Measurements from ENCODE around the gene TMC8. TPM values are rescaled to one million over a fixed set of nuclear protein-coding genes. Genes with fewer than 3 reads are reported as not detected.
"Not testable (repeated sequence)": the region's sequence is repeated elsewhere in the genome, so short reads cannot be mapped to it uniquely, and the experiment has no call there.

Gene TMC8
- total RNA-seq, 1 donor from 2014 or later, result under 0.01 TPM

DNA sequence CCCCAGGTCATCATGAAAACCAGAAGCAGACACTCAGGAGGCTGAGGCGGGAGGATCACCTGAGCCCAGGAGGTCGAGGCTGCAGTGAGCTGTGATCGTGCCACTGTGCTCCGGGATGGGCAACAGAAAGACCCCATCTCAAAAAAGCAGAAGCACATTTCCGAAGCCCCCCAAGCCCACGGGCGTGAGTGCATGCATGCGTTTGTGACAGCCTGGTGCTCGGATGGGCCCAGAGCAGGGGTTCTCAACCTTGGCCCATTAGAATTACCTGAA is 21.1 kb upstream of the TMC8 start:
- no peak for DNase-seq (ENCODE audit: low read depth, low spot score)

DNA sequence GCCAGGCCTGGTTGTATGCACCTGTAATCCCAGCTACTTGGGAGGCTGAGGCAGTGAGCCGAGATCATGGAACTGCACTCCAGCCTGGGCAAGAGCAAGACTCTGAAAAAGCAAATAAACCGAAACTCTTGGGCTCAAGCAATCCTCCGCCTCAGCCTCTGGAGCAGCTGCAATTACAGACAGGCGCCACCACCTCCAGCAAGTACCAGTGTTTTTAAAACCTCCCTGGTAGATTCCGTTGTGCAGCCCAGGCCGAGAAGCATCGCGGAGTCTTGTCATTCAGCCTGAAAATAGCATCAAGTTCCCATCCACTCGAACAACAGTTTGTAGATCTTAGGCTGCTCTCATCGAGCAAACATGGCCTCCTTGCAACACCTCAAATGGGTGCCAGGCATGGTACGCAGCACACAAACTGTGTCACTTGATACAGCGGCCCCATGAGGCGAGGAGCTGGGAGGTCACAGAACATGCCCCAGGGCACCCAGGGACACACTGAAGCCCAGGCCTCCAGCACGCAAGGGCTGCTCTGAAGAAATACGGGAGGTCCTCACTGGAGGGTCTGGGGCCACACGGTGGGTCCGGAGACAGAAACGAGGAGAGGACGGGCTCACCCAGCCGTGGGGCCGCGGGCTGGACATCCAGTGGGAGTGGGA is 20.1 kb upstream of the TMC8 start:
- no peak for DNase-seq (ENCODE audit: low read depth, low spot score)

DNA sequence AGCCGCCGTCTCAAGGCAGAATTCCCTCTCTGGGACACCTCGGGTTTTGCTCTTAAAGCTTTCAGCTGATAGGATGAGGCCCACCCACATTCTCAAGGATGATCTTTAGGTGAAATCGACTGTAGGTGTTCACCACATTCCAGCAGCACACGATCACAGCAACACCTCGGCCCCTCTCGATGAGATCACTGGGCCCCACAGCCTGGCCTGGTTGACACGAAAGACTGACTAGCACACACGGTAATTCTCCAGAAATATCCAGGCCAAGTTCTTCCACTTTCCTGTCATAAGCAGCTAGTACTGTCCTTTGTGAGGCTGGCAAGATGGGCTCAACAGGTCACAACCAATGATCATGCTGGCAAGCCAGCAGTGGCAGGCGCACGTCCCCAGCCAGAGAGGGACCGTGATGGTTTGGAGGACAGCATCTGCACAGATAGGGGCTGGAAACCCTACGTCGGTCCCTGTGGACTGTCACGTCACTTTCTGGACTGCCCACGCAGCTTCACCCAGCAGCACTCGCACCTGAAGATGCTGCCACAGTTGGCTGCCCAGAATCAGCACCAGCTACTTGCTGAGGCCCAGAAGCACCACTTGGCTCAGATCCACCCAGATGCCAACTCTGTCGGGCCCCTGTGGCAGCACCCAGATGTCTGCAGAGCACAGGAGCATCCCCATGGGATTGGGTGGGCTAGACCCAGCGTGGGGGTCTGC is 19.4 kb upstream of the TMC8 start:
- no peak for DNase-seq (ENCODE audit: low read depth, low spot score)

DNA sequence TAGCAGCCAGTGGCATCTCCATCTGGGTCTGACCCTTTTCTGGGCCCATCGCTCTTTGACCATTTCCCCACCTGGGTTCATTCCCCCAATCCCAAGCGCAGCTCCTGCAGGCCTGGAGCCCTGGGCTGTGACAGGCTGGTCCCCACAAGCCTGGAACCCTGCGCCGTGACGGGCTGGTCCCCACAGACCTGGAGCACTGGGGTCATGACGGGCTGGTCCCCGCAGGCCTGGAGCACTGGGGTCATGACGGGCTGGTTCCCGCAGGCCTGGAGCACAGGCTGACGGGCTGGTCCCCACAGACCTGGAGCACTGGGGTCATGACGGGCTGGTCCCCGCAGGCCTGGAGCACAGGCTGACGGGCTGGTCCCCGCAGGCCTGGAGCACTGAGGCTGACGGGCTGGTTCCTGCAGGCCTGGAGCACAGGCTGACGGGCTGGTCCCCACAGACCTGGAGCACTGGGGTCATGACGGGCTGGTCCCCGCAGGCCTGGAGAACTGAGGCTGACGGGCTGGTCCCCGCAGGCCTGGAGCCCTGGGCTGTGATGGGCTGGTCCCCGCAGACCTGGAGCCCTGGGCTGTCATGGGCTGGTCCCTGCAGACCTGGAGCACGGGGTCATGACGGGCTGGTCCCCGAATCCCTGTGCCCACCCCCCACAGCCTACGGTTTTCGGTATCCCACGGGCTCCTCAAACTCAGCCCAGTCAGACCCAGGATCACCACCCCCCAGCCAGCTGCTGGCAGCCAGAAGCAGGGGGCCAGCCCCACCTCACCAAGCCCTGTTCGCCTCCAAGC is 18.6 kb upstream of the TMC8 start:
- DNase-seq (ENCODE audit: low read depth, low spot score), result no peak

DNA sequence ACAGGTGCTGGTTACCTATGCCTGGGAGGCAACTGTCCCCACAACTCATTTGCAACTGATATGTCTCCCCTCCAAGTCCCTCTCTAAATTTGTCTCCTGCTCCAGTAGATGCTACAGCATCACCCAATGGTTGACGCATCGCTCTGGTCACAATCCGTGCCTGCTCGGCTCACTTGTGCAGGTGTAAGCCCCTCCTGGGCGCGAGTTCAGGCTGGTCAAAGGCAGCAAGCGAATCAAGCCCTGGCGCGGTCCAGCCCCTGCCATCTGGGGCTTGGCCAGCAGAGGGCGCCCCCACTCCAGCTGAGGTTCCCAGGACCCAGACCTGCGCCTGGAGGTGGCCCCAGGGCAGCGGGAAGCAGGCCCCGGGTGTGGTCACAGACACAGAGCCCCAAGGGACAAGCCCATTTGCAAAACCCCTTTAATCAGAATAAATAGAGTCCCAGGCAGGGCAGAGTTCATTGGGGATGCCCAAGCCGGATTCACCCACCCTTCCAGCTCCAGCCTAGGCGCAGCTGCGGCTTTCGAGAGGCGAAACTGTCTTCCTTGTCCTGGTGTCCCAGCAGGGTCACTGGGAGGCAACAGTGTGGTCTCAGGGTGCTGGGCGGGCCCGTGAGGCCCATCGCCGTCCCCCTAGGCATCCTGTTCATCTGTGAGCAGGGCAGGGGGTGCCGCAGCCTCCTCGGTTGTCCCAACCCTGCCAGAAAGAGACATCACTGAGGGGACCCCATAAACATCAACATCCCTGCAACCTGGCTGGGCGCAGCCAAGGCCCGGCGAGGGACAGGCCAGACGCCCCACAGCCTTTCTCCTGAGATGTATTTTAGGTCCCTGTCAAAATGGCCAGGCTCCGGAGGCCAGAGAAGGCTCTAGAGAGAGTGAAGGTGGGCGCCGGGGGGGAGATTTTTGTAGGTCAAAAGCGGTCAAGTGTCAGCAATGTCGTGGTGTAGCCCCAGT is 17.8 kb upstream of the TMC8 start:
- no peak for DNase-seq (ENCODE audit: low read depth, low spot score)

DNA sequence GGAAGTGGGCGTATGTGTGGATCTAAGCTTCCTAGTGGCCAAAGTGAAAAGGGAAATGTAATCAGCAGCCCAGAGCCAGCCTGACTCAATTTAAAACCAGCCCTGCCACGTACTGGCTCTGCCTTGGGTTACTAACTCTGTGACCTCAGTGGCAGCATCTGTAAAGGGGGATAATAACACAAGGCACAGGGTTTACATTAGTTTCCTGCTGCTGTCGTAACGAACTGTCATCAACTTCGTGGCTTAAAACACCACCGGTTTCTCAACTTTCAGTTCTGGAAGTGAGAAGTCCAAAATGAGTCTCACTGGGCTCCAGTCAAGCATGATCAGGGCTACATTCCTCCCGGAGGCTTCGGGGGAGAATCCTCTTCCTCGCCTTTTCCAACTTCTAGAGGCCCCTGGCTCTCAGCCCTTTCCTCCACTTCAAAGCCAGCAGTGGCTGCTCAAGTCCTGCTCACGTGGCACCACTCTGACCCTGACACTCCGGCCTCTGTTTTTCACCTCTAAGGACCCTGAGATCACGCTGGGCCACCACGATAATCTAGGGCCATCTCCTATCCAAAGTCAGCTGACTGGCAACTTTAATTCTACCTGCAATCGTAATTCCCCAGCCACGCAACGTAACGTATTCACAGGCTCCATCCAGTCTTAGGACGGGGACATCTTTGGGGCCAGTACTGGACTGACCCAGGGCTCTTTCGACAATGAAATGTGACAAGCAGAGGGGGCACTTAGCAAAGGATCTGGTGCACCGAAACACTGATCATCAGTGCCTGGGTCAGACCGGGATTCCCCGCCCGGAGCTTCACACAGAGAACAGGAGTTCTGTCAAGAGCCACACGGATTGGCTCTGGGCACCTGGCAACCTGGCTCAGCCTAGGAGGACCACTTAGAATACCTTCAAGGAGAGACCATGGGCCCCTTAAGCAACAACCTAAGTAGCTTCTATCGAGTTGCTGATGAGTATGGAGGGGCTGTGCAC is 16.5 kb upstream of the TMC8 start:
- DNase-seq (ENCODE audit: low read depth, low spot score), result no peak

DNA sequence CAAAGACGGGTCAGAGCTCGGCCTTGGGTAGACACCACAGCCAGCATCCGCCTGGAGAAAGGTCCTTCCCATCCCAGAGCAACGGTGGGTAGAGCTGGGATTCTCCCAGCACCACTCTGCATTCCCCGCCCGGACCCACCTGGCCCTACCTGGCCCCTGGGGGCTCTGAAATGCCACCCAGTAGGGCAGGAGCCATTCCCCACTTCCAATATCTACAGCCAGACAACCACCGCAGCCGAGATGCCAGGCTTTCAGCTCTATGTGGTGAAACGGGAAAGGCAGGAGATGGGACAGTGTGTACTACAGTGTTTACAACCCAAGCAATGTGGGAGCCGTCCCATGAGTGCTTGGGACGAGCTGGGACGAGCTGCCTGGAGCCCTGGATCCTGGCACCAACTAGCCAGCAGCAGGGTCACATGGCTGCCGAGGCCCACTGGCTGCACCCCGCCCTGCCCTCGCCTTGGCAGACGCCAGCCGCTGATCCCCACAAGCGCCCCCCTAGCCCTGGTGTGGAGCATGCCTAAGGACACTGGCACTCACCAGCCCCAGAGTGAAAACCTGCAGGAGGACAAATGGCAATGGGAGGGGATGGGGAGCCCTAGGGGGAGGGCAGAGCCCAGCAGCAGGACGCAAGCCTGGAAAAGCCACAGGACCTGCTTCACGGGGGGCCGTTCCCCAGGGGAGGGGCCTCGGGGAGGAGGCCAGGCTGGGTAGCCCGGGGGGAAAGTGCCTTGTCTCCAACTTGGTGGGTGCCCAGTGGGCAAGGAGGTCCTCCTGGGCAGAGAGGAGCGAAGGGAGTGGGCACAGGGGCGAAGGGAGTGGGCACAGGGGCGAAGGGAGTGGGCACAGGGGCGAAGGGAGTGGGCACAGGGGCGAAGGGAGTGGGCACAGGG is 15.5 kb upstream of the TMC8 start:
- no peak for DNase-seq (ENCODE audit: low read depth, low spot score)

DNA sequence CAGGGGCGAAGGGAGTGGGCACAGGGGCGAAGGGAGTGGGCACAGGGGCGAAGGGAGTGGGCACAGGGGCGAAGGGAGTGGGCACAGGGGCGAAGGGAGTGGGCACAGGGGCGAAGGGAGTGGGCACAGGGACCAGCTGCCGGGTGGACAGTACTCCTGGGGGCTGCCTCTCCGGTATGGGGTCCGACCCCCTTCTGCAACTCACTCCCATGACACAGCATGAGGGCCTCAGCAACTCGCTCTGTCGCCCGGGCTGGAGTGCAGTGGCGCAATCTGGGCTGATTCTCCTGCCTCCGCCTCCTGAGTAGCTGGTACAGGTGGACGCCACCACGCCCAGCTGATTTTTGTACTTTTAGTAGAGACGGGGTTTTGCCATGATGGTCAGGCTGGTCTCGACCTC is 14.8 kb upstream of the TMC8 start:
- not testable (repeated sequence) for DNase-seq (ENCODE audit: low read depth, low spot score)

DNA sequence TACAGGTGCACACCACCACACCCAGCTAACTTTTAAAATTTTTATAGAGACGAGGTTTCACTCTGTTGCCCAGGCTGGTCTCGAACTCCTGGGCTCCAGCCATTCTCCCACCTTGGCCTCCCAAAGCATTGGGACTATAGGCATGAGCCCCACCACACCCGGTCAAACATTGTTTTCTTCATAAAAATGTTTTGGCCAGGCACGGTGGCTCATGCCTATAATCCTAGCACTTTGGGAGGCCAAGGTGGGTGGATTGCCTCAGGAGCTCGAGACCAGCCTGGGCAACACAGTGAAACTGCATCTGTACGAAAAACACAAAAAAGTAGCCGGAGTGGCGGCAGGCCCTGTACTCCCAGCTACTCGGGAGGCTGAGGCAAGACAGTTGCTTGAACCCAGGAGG is 14.2 kb upstream of the TMC8 start:
- DNase-seq (ENCODE audit: low read depth, low spot score), result no peak

DNA sequence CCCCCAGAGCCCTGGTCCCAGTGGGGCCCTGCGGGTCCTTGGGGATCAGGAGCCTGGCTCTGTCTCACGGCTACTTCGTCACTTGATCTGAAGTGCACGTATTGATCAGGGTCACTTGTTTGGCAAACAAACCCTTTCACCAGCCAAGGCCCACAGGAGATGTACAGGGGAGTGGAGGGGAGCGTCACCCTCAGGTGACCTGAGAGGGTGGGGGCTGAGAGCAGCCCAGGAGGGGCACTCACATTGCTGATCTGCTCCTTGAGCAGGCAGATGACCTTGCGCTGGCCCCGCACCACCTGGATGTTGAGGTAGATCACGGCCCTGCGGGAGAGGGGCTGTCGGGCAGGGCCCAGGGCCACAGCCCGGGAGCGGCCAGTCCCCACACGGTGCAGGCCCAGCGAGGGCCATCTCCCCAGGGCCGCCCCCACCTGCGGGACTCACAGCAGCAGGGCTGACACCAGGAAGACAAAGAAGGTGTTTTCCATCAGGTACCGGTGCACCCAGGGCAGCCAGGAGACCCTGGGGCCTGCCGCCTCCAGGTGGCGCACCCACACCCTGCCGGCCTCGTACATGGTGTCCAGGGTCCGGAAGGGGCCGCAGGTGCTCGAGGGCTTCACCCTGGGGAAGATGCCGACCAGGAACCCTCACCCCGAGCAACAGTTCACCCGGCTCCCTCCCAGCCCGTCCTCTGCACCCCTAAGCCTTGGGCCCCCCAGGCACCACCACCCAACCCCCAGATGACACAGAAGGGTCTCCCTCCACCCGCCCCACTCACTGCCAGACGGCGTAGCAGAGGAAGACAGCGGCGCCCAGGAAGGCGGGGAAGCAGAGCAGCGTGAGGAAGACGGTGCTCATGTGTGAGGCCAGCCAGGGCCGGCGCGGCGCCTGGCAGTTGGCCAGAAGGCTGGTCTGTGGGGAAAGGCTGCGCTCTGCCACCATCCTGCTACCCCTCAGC is 13.3 kb upstream of the TMC8 start:
- DNase-seq (ENCODE audit: low read depth, low spot score), result no peak

DNA sequence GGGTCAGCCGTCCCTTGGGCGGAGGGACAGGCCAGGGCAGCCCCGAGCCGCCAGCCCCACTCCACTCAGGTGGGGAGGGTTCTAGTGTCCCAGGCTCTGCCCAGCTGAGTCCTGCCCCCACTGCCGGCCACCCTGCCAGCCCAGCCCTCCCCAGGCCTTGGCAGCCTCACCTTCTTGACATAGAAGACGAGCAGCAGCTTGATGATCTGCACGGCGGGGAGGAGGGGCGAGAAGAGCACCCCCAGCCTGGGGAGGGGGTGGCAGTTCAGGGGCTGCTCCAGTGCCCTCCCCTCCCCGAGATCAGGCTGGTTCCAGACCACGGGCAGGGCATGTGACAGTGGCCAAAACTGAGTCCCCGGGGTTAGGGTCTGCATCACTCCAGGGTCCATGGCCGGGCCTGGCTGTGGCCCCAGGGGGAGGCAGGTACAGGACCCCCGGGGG is 11.8 kb upstream of the TMC8 start:
- no peak for DNase-seq (ENCODE audit: low read depth, low spot score)

DNA sequence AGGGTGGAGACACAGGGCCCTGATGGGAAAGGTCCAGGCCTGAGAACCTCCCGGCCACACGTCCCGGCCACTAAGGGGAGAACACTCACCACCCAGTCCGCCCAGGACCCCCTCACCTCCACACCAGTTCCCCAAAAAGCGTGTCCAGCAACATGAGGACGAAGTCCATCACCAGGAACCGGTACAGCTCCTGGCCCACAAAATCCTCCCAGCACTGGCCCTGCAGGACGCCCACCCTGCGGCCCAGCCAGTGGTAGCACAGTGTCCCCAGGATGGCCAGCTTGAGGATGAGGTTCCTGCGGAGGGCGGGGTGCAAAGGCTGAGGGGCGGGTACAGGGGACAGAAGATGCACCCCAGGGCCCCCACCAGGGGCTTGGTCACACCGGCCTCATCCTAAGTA is 10.0 kb upstream of the TMC8 start:
- DNase-seq (ENCODE audit: low read depth, low spot score), result no peak

DNA sequence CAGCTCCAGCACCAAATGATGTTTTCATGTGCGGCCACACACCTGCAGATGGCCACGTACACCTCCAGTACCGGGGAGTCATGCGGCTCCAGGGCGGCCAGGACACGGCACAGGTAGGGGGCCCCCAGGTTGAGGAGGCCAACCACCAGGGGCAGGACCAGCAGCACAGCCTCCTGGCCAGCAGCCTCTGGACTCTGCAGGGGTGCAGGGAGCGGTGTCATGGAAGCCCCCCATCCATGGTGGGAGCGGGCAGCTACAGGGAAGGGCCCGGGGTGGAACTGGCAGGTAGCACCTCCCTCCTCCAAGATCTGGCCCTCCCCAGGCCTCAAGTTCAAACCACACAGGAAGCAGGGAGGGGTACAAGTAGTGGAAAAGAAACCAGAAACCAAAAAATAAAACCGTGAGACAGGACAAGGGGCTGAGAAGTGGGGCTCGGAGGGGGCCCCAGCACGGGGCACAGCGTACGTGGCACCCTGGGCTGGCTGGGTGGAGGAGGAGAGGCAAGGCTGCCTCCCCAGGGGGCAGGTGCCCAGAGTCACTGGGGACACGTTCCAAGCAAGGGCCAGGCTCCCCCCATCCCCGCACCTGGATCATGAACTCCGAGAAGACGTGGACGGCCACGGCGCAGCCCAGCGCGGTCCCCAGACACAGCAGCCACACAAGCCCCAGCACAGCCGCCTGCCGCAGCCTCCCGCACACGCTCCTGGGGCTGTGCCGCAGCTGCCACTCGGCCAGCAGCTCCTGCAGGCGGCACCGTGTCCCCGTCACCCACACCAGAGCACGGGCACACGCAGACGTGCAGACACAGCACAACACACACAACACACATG is 9.4 kb upstream of the TMC8 start:
- DNase-seq (ENCODE audit: low read depth, low spot score), result no peak

DNA sequence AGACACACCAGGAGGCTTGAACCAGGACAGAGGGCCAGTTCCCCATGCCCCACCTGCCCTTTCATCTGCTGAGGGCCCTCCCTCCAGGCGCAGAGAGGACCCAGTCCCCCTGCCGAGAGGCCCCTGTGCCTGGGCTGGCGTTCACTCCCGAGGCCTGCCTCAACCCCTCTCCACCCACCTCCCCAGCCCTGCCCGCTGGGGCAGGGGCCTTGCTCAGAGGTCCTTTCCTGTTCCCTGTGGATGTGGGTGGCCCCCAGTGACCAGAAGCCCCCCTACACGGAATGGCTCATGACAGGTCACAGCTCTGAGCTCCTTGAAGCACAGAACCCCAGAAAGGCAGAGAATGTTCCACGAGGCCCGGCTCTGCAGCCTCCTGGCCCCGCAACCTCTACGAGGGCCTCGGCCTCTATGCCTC is 8.8 kb upstream of the TMC8 start:
- no peak for DNase-seq (ENCODE audit: low read depth, low spot score)

DNA sequence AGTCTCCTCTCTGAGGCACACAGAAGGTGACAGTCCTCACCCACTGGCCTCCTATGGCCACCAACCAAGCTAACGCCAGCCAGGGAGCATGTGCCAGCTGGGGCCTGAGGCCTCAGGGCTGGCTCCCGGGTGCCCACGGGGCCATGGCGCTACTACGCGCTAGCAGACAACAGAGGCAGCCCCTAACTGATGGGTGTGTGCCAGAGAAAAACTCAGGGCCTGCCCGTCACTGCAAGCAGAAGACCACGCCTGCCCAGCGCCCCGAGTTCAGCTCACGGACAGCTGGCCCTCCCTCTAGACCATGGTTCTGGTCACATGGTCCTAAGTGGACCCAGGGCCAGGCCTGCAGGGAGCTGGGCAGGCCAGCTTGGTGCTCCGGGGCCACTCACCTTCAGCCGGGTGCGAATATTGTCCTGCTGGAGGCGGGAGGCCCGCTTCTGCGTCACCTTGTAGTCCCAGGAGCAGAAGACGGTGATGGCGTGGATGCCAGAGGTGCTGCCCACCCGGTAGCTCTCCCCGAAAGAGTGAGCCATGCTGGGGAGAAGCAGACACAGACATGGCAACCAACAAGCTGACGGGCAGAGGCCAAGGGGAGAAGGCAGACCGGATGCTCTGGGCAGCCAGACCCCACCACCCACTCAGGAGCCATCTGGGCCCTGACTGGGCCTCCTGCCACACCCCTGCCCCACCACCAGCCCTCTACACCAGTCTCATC is 8.2 kb upstream of the TMC8 start:
- DNase-seq (ENCODE audit: low read depth, low spot score), result no peak

DNA sequence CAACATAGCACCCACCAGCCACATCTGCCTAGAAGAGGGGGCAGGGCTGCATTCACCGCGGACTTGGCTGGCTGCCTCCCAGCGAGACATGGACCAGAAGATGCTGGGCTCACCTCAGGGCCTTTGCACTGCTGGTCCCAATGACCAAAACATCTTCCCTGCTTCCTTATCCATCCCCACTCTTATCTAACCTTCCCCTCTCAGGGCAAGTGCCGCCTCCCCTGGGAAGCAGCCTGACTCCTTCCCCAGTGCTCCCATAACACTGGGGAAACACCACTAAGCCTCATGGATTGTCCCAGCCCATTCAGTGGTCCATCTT is 7.7 kb upstream of the TMC8 start:
- DNase-seq (ENCODE audit: low read depth, low spot score), result no peak

Measured in pulmonary artery endothelial cell (primary cell).